Mesenteric fat pad (tissue), 1 donor: Measurements from ENCODE around the gene HEATR5A. TPM values are rescaled to one million over a fixed set of nuclear protein-coding genes. Genes with fewer than 3 reads are reported as not detected.
"Not testable (repeated sequence)": the region's sequence is repeated elsewhere in the genome, so short reads cannot be mapped to it uniquely, and the experiment has no call there.

ENCODE experiments used
- DNase-seq: peaks from one replicate; pipeline ENCODE4 v3.0.0-alpha.2; 2020; ENCODE audit warnings: low spot score
- total RNA-seq: library from RNA; stranded (reverse); fragmentation: NEBNext Ultra II Directional; extraction: Animal tissue kit (Norgen Biotek cat#: 25700); gene quantifications from one replicate; pipeline ENCODE4 v1.2.1, GENCODE V29; 2021
- donor health status: DM: yes; HTN: yes; CAD: no.

The HEATR5A gene
- total RNA-seq, 1 donor from 2014 or later: 56.7 TPM

GRCh38 chr14:31286456-31287293 is 133.7 kb downstream of the HEATR5A start:
- no peak for DNase-seq

DNA sequence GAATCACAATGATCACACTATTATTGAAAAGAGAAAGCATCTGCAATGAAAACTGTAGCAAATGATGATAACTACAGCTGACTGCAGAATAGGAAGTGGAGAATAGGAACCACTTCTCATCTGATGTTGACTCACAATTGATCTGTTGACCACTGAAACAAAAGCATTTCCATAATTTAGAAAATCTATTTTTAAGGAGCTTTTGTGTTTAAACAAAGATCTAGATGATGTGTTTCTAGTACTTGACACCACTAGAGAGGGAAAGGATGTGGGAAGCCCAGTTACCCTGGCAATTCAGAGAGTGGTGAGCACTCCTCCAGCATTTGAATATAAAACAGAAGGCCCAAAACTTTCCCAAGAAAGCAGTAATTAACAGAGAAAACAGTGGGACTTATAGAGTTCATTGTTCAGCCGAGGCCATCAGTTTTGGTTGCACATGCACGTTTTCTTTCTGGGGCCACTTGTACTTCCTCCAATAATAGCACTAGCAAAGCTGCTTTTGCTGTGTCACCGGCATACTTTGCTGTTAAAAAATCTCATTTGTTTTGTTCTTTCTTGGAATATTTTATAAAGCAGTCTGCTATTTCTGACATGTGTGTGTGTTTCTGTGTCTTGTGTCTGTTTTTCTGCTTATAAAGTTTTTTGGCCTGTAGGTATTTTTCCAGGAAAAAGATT is 136.6 kb downstream of the HEATR5A start:
- no peak for DNase-seq

- DNase-seq: no peak
Measured at GRCh38 chr14:31283153-31283552, 137.2 kb downstream of the HEATR5A start.

GRCh38 chr14:31280871-31281220 is 139.5 kb downstream of the HEATR5A start:
- DNase-seq: no peak

DNA sequence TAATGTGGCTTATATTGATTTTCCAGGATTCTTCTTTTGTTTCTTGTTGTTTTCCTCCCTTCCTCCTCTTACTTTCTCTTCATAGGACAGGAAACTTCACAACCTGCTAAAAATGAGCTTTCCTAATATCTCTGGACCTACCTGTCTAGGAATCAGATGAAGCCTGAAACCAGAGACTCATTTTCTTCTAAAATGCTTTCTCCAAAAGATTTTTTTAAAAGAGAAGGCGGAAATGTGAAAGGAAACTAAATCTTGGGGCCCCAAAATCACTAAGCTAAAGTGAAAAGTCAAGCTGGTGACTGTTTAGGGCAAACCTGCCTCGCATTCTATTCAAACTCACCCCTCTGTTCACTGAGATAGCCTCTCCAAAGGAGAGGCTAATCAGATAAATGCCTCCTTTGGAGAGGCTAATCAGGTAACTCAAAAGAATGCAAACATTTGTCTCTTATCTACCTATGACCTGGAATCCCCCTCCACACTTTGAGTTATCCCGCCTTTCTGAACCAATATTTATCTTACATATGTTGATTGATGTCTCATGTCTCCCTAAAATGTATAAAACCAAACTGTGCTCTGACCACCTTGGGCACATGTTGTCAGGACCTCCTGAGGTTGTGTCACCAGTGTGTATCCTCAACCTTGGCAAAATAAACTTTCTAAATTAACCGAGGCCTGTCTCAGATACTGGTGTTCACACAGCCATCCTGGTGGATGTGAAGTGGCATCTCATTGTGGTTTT is 140.0 kb downstream of the HEATR5A start:
- no peak for DNase-seq

DNA sequence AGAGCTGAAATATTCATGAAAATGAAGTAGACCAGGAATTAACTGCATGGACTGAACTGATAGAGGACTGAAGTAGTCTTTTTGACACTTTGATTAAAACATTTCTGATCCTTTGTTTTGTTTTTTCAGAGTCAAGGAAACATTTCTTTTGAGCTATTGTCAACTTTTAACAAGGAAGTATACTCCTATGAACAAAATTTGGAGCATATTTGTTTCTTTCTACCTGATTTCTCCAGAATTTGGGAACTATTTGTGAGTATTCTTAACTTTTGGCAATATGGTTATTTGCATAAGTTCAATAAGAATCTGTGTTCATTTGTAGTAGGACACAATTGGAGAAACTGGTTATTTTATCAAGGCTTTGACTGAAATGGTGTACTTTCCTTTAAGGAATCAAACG is 141.5 kb downstream of the HEATR5A start:
- DNase-seq: no peak

DNA sequence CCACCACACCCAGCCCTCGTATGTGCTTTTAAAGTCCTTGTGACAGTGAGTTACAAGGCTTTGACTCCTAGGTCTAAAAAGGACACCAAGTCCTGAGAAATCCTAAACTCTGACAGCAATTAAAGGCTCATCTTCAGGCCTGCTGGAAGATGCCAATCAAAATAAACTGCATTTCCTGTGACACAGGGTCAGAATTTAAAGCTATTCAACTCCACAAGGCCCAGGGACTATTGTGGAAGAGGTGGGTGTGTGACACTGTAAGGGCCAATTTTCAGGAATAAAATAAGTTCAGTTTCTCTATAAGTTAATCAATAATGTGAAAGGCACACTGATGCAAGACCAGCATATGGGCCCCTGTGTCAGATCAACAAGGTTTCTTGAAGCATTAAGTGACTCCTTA is 143.3 kb downstream of the HEATR5A start:
- DNase-seq: no peak

GRCh38 chr14:31276417-31276816 is 143.9 kb downstream of the HEATR5A start:
- not testable (repeated sequence) for DNase-seq

DNA sequence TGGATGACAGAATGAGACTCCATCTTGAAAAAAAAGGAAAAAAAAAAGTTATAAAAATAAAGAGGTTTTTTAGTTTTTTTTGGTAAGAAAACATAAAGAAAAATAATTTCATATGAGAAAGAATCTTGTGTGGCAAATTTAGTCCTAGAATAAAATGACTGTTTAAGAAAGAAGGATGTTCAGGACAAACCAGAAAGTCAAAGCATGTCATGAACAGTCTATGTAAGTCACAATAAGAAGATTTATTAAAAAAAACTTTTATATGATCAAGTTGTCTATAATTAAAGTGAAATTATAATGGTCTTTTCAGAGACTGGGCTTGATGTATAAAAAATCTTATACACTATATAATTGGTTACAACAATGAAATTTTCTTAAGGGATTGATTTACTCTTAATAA is 144.6 kb downstream of the HEATR5A start:
- DNase-seq: no peak

DNA sequence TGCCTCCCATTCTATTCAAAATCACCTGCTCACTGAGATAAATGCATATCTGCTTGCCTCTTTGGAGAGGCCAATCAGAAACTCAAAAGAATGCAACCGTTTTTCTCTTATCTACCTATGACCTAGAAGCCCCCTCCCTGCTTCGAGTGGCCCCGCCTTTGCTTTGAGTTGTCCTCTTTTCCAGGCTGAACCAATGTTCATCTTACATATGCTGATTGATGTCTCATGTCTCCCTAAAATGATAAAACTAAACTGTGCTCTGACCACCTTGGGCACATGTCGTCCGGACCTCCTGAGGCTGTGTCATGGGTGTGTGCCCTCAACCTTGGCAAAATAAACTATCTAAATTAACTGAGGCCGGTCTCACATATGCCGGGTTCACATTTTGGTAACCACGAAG is 148.7 kb downstream of the HEATR5A start:
- no peak for DNase-seq

GRCh38 chr14:31270196-31270772 is 150.1 kb downstream of the HEATR5A start:
- DNase-seq: no peak

DNA sequence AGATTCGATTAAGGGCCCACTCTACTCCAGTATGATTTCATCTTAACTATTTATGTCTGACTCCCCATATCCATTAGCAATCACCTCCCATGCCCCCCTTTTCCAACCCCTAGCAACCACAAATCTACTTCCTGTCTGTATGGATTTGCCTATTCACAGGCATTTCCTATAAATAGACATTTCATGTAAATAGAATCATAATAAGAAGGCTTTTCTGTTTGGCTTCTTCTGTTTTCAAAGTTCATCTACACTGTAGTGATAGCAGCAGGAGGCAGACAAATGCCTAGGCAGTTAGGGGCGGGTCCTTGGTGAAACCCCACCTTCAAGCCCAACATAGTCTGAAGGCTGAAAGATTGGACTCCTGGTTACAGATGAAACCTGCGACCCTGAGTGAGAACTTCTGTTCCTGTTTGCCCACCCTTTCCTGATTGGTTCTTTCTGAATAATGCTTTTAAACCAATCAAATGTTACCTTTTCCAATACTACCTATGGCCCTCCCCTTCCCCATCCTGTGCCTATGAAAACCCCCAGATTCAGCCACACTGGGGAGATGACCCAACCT is 150.6 kb downstream of the HEATR5A start:
- no peak for DNase-seq

- DNase-seq: no peak
Measured at GRCh38 chr14:31268216-31268615, 152.1 kb downstream of the HEATR5A start.

- no peak for DNase-seq
Measured at GRCh38 chr14:31266437-31267331, 153.7 kb downstream of the HEATR5A start.

- no peak for DNase-seq
Measured at GRCh38 chr14:31265701-31266398, 154.5 kb downstream of the HEATR5A start.

DNA sequence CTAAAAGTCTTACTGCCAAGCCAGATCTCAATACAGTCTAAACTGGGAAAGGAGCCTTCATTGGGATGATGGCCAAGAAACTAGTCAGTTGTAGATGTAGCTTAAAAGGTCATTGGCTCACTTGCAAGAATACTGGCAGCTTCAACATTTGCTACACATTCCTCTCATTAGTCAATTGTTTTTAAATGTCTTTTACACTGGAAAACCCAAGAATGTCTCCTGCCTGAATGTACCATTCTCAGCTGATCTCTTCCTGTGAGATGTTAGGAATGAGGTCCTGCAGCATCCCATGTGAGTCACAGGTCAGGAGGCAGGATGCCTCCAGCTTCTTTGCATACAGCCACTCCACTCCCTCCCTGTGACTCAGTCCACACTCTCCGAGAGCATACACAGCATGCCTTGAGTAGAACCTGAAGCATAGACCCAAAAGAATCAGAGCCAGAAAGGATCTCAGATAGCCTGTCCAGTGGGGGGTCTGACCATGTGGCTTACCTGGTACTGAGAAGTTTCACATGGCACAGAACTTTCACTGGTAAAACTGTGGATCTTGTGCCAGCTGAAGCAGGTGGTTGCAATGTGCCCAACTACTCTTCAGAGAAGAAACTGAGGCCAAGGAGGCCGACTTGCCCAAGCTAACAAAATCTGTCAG is 156.7 kb downstream of the HEATR5A start:
- DNase-seq: no peak

DNA sequence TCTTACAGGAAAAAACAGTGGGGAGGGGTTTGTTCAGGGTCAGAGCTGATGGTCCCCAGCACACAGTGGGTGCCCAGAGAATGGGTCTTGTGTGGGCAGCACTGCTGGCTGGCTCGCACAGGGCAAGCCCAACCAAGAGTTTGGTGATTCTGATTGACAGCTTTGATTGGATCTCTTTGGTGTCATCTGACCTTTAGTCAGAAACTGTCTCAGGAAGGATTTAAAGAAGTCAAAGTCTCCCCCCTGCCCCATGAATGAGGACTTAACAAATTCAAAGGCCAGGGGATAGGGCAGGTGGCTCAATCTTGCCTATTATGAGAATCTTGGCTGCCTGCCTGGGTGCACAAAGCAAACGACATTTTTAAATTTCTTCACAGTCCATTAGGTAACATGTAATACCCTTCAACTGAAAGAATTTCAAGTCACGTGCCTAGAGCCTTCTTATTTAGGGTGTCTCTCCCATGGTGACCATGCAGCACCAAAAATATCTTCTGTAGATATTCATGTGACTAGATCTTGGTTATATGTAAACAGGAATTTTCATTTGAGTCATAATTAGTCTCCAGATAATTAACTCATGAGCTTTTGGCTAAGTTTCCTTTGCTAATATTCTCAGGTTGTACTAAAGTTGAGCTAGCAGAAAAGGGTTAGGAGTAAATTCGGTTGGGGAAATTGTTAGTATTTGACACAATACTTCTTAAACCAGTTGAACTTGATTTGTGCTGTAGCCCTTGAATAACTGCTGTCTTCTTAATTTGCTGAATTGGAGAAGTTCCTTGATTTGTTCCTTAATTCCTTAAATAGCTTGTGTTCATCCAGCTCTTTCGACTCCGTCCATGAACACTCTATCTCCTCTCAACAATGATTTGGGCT is 158.3 kb downstream of the HEATR5A start:
- no peak for DNase-seq

- DNase-seq: no peak
Measured at GRCh38 chr14:31261523-31261858, 158.9 kb downstream of the HEATR5A start.
